GM18526 (cell line): Measurements from ENCODE around the gene NTNG1.

ENCODE experiments used
- POLR2A ChIP-seq: IDR thresholded peaks from 3 replicates; pipeline ENCODE4 v1.6.1; 2011; ENCODE audit not compliant: insufficient read length; ENCODE audit errors: extremely low read depth

The NTNG1 gene

DNA sequence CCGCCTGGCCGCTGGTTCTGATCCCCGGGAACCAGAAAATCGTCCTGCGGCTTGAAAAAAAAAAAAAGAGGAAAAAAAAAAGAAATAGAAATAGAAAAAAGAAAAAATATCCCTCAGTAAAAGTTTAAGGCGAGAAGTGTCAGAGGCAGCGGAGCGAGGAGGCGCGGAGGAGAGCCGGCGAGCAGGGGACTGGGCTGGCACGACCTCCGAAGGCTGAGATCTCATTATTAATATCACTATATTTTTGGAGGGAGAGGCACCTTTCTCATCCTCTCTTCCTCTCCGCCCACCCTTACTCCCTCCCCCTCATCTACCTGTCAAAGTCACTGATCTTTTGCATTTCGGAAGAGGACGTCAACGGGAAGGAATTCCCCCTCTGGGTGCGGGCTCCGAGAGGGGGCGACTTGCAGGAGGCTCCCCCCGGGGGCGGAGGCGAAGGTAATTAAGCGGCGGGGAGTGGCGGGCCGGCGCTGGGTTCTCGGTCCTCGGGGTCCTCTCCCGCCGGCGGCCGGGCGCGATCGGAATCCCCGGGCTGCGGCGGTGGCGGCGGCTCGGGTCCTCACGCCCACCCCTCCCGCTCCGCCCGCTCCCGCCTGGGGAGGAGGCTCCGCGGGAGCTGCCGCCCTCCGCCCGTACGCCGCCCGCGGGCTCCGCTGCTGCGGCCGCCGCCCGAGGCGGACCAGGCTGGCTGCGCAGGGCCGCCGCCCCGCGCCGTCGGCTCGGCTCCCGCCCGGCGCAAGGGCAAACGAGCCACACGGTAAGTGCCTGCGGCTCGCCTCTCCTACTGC, at the start of gene NTNG1:
Gene NTNG1, plus strand, starts transcription at position 337 of the 788 bp plus-strand sequence.
- TF ChIP-seq POLR2A: no peak

DNA sequence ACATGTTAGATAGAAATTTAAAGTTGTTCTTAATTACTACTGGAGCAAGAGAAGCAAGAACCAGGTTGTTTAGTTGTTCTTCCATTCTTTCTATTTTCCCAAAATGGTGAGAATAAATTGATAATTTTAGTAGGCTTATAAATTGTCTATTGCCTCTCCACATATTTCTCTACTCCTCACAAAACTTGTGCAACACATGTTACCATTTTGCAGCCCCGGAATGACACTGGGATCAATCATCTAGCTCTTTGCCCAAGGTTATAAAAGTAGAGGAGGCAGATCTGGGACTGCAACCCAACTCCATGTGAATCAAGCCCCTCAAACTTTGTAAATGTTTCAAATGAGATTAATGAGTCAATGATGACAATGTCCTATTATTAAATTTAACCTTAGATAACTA, 49.4 kb upstream of the NTNG1 start:
- TF ChIP-seq POLR2A: no peak

DNA sequence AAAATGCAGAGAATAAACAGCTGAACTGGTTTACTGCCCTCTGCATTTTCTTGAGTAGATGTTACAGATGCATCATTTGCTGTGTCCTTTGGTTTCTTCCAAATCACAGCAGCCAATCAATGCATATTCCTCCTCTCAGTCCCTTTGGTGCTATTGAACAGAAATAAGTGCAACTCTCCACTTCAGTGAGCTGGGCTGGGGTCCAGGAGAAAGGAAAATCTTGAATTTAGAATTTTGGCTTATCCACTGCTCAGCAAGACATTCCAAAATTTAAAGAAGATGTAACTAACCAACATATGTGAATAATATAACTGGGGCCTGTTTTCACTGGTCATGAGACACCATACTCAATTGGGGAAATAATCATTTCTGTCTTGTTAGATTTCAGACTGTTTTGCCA, 45.2 kb upstream of the NTNG1 start:
- no peak for TF ChIP-seq POLR2A

DNA sequence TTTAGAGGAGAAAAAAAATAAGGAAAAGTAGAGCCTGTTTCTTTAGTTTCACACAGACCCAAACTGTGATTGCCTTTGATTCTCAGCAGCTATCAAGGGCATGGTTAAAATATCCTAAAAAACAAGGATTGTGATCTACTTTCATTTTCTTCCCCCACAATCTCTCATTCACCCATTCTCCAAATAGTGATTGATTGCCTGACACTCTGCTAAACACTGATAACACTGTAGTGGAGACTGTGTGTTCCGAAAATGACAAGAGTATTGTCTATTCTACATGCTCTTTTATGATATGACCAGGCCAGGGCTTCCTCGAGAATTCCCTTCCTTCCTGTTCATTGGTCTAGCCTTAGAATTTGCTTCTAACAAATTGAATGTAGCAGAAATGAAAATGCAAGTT, 44.1 kb upstream of the NTNG1 start:
- TF ChIP-seq POLR2A: no peak

DNA sequence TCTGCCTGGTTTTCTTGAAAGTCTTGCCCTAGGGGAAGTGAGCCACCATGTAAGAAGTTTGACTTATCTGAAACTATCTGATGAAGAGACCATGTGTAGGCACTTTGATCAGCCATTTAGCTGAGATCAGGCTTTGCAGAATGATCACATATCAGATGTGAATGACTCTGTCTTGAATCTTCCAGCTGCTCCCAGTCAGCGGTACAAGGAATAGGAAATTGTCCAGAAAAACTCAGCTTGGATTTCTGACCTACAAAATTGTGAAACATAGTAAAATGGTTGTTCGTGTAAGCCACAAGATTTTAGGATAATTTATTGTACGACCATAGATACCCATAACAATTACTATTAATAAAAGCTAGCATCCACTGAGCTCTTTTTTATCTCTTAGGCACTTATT, 41.9 kb upstream of the NTNG1 start:
- TF ChIP-seq POLR2A: no peak

DNA sequence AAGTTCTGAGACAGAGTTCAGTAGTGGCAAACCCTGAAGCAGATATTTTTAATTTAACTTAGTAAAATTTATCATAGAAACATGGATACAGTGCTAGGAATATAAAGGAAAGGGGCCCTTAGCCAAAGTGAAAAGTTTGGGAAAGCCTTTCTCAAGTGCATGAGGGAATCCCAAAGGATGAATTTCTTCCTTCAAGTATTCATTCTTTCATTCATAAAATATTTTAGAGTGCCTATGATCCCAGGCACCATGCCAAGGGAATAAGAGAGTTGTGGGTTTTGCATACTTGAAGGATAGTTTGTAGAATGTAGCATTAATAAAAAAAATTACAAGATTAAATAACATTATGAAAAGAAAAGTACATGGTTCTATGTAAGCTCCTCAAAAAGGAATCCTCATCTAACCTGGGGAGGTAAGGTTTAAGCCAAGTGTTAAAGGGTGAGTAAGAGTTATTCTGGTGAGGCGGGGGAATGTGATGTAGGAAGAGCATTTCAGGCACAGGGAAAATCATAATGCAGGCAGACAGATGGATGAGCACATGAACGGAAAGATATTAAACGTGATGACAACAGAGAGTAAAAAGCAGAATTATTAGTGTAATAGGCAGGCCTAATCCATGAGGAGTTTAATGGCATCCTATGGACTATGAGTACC, 40.4 kb upstream of the NTNG1 start:
- no peak for TF ChIP-seq POLR2A

DNA sequence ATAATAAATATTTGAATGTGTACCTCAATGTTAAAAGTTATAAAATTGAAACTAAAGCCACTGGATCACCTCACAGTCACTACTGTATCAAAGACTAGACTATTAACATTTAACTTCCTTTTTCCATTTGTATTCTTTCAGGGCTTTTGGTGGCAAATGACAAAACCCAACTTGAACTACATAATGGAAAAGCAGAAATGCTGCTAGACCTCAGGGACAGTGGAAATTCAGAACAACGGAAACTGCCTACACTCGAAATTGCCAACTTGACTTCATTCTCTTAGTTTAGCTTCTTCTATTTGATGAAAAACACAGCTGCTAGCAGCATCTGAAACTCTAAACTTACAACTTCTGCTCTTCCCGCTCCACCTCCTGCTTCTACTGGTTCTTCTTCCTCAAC, 34.9 kb upstream of the NTNG1 start:
- TF ChIP-seq POLR2A: no peak

DNA sequence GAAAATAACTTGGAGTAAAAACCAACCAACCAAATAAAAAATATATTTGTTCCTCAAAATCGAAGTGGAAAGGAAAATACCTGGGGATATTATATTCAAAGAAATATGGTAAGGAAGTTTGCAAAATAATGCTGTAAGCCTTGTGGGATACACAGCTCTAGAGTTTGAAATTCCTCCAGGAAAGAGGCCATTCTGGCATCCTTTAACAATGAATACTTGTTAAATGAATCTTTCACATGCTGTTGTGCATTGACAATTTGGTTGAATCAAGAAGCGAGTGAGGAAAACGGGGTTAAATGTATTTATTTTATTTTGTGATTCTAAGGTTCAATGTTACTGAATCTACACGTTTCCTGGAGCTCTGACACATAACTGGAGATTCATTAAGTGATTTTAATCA, 30.5 kb upstream of the NTNG1 start:
- TF ChIP-seq POLR2A: no peak

DNA sequence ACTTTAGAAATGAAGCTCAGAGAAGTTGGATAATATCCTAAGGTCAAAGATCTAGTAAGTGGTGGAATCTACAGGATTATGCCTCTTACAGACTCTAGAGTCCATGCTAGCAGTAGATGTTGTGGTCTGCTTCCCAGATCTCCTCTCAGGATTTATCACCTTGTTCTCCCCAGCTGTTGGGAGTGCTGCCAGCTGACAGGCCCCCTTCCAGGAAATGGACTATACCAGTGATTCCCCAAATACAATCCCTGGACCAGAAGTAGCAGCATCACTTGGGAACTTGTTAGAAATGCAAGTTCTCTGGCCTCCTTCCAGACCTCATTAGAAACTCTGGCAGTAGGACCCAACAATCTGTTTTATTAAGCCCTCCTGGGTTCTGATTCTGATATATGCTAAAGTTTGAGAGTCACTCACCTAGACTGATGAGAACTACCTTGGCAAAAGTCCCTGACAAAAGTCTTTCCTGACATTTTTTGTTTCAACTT, 24.5 kb upstream of the NTNG1 start:
- TF ChIP-seq POLR2A: no peak

DNA sequence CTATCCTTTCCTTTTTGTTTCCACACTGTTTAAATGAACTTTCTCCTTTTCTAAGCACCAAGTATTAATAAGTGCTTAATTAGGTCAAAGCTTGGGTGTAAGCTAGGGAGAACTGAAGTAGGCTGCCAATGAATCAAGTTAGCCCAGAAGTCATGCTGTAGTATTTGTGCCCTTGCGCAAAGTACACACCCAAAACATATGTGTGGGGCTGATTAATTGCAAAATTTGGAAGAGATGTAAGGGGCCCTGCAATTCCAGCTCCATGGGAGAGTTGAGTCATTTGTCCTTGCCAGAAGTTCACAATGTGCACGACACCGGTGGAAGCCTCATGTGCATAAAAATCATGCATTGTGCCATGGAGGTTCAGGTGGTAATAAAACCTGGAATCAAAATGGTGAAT, 18.6 kb upstream of the NTNG1 start:
- TF ChIP-seq POLR2A: no peak

DNA sequence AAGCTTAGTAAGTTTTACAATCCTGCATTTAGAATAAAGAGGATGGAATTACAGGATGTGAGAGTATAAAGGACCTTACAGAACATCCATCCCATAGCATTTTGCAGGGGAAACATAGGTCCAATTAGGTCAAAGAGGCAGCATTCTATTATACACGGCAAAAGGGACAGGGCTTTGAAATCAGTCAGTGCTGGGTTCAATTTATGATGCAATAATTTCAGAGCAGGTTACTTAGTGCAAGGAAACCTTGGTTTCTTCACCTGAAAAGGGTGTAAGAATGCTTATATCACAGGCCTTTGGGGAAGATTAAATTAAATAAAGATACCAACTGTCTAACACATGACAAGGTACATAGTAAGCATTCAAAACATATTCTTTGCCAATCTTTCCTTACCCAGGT, 17.1 kb upstream of the NTNG1 start:
- TF ChIP-seq POLR2A: no peak

DNA sequence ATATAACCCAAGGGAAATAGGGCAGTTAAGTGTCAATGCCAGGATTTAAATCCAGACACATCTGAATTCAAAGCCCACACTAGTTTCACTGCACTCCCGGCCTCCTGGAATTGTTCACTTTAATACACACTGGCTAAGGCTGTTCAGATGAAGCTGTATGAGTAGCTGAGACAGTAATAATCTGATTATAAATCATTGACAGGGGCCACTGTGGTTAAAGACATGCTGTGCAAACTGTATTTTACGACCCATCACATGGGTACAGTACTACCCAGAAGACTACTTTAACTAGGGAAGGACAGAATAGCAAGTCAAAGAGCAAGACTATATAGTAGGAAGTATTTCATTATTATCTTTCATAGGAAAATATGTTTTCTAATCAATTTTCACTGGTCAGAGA, 16.1 kb upstream of the NTNG1 start:
- TF ChIP-seq POLR2A: no peak

DNA sequence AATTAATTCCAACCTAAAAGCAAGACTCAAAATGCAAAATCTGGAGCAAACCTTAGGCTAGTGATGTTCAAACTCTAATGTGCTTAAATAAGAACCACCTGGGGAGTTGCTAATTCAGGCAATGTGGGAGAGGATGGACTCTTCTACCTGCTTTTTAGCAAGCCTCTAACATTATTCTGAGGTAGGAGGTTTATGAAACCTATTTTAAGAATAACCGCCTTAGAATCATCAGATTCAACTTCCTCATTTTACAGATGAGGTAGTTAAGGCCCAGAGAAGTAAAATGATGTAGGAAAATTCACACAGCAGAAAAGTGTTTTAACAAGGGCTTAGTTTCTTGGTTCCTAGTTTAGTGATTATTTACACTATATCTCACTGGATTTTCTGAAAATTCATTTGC, 8.6 kb upstream of the NTNG1 start:
- no peak for TF ChIP-seq POLR2A

DNA sequence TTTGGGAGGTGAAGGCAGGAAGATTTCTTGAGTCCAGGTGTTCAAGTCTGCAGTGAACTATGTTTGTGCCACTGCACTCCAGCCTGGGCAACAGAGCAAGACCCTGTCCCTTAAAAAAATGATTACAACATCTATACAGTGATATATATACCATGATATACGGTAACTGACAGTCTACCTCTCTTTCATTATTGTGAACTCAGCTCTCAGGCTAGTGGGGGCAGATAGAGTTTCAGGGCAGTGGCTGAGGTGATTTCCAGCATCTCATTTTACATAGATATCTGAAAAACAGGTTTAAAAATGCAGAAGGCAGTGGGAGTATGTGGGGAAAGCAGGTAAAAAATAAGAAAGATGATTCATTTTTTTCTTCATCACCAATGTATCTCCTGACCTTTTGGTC, 8.1 kb upstream of the NTNG1 start:
- TF ChIP-seq POLR2A: no peak

DNA sequence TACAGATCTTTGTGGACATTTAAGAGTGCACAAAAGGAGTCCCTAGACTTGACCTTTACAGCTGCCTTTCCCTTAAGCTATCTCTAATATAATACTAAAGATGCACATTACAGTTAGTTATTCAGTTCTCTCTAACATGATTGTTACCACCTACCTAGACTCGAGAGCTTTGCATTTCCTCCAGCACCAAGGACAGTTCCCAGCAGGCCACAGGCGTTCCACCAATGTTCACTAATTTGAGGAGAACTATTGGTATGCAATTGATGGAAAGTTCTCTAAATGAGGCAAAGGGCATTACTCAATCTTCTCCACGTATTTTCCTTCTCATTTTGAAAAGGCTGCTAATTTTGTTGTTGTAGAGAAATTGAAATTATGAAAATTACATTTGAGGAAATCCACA, 5.4 kb upstream of the NTNG1 start:
- no peak for TF ChIP-seq POLR2A

DNA sequence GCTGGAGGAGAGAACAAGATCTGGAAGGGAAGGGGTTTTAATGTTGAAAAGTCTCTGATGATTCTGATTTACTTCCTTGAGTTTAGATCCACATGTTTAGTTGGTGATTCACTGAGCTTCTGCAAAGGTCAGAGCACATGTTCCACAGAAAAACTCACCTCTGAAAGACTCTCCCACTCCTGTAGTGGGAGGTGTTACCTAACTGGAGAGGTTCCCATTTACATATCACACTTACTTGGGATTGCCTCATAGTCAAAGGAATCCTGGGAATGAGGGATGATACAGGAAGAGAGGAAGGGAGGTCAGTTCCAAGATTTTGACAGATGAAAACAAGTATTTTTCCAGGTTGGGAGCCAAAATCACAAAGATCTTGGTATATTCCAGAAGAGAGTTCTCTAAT, 2.7 kb upstream of the NTNG1 start:
- TF ChIP-seq POLR2A: no peak
